Measurements from ENCODE around the gene ZBTB21.

GRCh38 chr21:42009018-42009830, 936 bp downstream of the ZBTB21 start:
- TF ChIP-seq CTCF (IDR thresholded peaks at IDR 0.05), result peak in 1 of 3 donors; percentile 23
- peak in 2 of 3 donors; percentile 32 to 47 for TF ChIP-seq POLR2AphosphoS5 (IDR thresholded peaks at IDR 0.05)
- no peak for TF ChIP-seq POLR2A (IDR thresholded peaks at IDR 0.05)
